Measurements from ENCODE around the gene SIVA1.

SIVA1 gene

GRCh38 chr14:104732355-104732804, 20.6 kb upstream of the SIVA1 start:
- no peak for ATAC-seq
- TF ChIP-seq PATZ1 (CRISPR knock-in tag; IDR thresholded peaks at IDR 0.05; ENCODE audit: borderline replicate concordance), result no peak
- TF ChIP-seq ESRRG (CRISPR knock-in tag; IDR thresholded peaks at IDR 0.05), result no peak
- TF ChIP-seq, protein P1, sequence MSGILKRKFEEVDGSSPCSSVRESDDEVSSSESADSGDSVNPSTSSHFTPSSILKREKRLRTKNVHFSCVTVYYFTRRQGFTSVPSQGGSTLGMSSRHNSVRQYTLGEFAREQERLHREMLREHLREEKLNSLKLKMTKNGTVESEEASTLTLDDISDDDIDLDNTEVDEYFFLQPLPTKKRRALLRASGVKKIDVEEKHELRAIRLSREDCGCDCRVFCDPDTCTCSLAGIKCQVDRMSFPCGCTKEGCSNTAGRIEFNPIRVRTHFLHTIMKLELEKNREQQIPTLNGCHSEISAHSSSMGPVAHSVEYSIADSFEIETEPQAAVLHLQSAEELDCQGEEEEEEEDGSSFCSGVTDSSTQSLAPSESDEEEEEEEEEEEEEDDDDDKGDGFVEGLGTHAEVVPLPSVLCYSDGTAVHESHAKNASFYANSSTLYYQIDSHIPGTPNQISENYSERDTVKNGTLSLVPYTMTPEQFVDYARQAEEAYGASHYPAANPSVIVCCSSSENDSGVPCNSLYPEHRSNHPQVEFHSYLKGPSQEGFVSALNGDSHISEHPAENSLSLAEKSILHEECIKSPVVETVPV (CRISPR knock-in tag; IDR thresholded peaks at IDR 0.05), result no peak
- no peak for TF ChIP-seq ZNF70 (CRISPR knock-in tag; IDR thresholded peaks at IDR 0.05)
- TF ChIP-seq ZFP30 (CRISPR knock-in tag; IDR thresholded peaks at IDR 0.05), result no peak
- no peak for TF ChIP-seq ZNF8 (CRISPR knock-in tag; IDR thresholded peaks at IDR 0.05)
- TF ChIP-seq ARNTL (CRISPR knock-in tag; IDR thresholded peaks at IDR 0.05; ENCODE audit: borderline replicate concordance, low read depth), result no peak
- no peak for TF ChIP-seq ZC3H10 (CRISPR knock-in tag; IDR thresholded peaks at IDR 0.05)
- no peak for TF ChIP-seq TCF4 (CRISPR knock-in tag; IDR thresholded peaks at IDR 0.05; ENCODE audit: borderline replicate concordance)
- no peak for TF ChIP-seq ZNF565 (CRISPR knock-in tag; conservative IDR thresholded peaks at IDR 0.05; ENCODE audit: low read depth)
- no peak for TF ChIP-seq POU6F1 (CRISPR knock-in tag; IDR thresholded peaks at IDR 0.05; ENCODE audit: borderline replicate concordance, low read depth)
- no peak for TF ChIP-seq ISL1 (CRISPR knock-in tag; IDR thresholded peaks at IDR 0.05)
- TF ChIP-seq CSDC2 (CRISPR knock-in tag; IDR thresholded peaks at IDR 0.05), result no peak

GRCh38 chr14:104732931-104733681, 19.8 kb upstream of the SIVA1 start:
- TF ChIP-seq TOX (CRISPR knock-in tag; IDR thresholded peaks at IDR 0.05; ENCODE audit: borderline replicate concordance) (no peak), ZNF8 (CRISPR knock-in tag; IDR thresholded peaks at IDR 0.05) (no peak), SNAI2 (CRISPR knock-in tag; IDR thresholded peaks at IDR 0.05) (no peak), CREB5 (CRISPR knock-in tag; IDR thresholded peaks at IDR 0.05; ENCODE audit: low read depth) (no peak), ZC3H10 (CRISPR knock-in tag; IDR thresholded peaks at IDR 0.05) (no peak), RARB (CRISPR knock-in tag; IDR thresholded peaks at IDR 0.05) (no peak), BACH2 (CRISPR knock-in tag; IDR thresholded peaks at IDR 0.05; ENCODE audit: borderline replicate concordance) (no peak), TSHZ2 (CRISPR knock-in tag; IDR thresholded peaks at IDR 0.05) (no peak), ZNF70 (CRISPR knock-in tag; IDR thresholded peaks at IDR 0.05) (no peak), GLIS3 (CRISPR knock-in tag; IDR thresholded peaks at IDR 0.05) (no peak), ISL1 (CRISPR knock-in tag; IDR thresholded peaks at IDR 0.05) (no peak), OSR1 (CRISPR knock-in tag; IDR thresholded peaks at IDR 0.05) (no peak), ZFP3 (CRISPR knock-in tag; IDR thresholded peaks at IDR 0.05) (no peak), ARNTL (CRISPR knock-in tag; IDR thresholded peaks at IDR 0.05; ENCODE audit: borderline replicate concordance, low read depth) (no peak), PATZ1 (CRISPR knock-in tag; IDR thresholded peaks at IDR 0.05; ENCODE audit: borderline replicate concordance) (no peak), TCF4 (CRISPR knock-in tag; IDR thresholded peaks at IDR 0.05; ENCODE audit: borderline replicate concordance) (no peak), ESRRG (CRISPR knock-in tag; IDR thresholded peaks at IDR 0.05) (no peak), POU6F1 (CRISPR knock-in tag; IDR thresholded peaks at IDR 0.05; ENCODE audit: borderline replicate concordance, low read depth) (no peak)
- TF ChIP-seq, protein P1 (CRISPR knock-in tag; IDR thresholded peaks at IDR 0.05), result no peak
- no peak for ATAC-seq

All from SK-N-SH treated with all-trans-retinoic acid at 6 μM for 48 hours (cell line).